SK-N-SH treated with all-trans-retinoic acid at 6 μM for 48 hours (cell line): Measurements from ENCODE around the gene NINL.

ENCODE experiments used
- BACH2 ChIP-seq: fragments of 250-450 bp; sonication (Bioruptor Pico); IDR thresholded peaks from 2 replicates; pipeline ENCODE4 v1.9.0; 2021; ENCODE audit warnings: mild to moderate bottlenecking, borderline replicate concordance
- CSDC2 ChIP-seq: fragments of 250-450 bp; sonication (Bioruptor Pico); IDR thresholded peaks from 2 replicates; pipeline ENCODE4 v1.5.0; 2020; ENCODE audit warnings: mild to moderate bottlenecking, moderate library complexity
- TCF4 ChIP-seq: fragments of 250-450 bp; sonication (Bioruptor Pico); IDR thresholded peaks from 2 replicates; pipeline ENCODE4 v1.8.0; 2021; ENCODE audit warnings: mild to moderate bottlenecking, moderate library complexity, borderline replicate concordance
- ZNF565 ChIP-seq: fragments of 450-650 bp; formaldehyde crosslinking; conservative IDR thresholded peaks from 2 replicates; pipeline ENCODE4 v1.5.0; 2020; ENCODE audit warnings: low read depth, mild to moderate bottlenecking, moderate library complexity
- ZNF8 ChIP-seq: fragments of 450-650 bp; formaldehyde crosslinking; IDR thresholded peaks from 2 replicates; pipeline ENCODE4 v1.5.0; 2020; ENCODE audit warnings: mild to moderate bottlenecking, moderate library complexity
- TF ChIP-seq, protein P1 (sequence below): fragments of 250-450 bp; sonication (Bioruptor Pico); IDR thresholded peaks from 2 replicates; pipeline ENCODE4 v1.8.0; 2020; ENCODE audit warnings: mild to moderate bottlenecking, moderate library complexity, borderline replicate concordance
- TF ChIP-seq, protein P2 (sequence below): fragments of 250-450 bp; sonication (Bioruptor Pico); IDR thresholded peaks from 2 replicates; pipeline ENCODE4 v1.5.1; 2020; ENCODE audit warnings: low read depth, mild to moderate bottlenecking, moderate library complexity
- TF ChIP-seq, protein P3 (sequence below): fragments of 250-450 bp; sonication (Bioruptor Pico); IDR thresholded peaks from 2 replicates; pipeline ENCODE4 v1.5.0; 2020; ENCODE audit warnings: mild to moderate bottlenecking, moderate library complexity

DNA sequence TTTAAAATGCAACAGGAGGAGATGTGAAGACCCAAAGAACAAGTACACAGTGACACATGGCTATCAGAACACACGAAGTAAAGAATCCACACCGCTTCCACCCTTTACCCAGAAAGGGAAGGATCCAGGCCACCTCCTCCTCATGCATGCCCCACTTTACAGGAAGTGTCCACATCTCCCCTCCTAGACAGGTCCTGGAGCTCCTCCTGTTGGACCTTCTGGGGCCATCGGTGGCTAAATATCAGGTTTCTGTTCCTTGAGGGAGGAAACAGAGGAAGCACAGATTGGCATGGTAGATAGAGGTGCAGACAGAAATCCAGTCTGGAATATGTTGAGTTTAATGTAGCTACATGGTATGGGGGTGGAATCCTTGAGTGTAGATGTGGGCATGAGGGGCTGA, 10.9 kb downstream of the NINL start:
- TF ChIP-seq ZNF8 (CRISPR knock-in tag) (no peak), ZNF565 (no peak), CSDC2 (CRISPR knock-in tag) (no peak), TCF4 (CRISPR knock-in tag) (no peak), BACH2 (CRISPR knock-in tag) (no peak)
- TF ChIP-seq, protein P1, sequence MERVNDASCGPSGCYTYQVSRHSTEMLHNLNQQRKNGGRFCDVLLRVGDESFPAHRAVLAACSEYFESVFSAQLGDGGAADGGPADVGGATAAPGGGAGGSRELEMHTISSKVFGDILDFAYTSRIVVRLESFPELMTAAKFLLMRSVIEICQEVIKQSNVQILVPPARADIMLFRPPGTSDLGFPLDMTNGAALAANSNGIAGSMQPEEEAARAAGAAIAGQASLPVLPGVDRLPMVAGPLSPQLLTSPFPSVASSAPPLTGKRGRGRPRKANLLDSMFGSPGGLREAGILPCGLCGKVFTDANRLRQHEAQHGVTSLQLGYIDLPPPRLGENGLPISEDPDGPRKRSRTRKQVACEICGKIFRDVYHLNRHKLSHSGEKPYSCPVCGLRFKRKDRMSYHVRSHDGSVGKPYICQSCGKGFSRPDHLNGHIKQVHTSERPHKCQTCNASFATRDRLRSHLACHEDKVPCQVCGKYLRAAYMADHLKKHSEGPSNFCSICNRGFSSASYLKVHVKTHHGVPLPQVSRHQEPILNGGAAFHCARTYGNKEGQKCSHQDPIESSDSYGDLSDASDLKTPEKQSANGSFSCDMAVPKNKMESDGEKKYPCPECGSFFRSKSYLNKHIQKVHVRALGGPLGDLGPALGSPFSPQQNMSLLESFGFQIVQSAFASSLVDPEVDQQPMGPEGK = no peak
- TF ChIP-seq, protein P2, sequence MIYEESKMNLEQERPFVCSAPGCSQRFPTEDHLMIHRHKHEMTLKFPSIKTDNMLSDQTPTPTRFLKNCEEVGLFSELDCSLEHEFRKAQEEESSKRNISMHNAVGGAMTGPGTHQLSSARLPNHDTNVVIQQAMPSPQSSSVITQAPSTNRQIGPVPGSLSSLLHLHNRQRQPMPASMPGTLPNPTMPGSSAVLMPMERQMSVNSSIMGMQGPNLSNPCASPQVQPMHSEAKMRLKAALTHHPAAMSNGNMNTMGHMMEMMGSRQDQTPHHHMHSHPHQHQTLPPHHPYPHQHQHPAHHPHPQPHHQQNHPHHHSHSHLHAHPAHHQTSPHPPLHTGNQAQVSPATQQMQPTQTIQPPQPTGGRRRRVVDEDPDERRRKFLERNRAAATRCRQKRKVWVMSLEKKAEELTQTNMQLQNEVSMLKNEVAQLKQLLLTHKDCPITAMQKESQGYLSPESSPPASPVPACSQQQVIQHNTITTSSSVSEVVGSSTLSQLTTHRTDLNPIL = no peak
- TF ChIP-seq, protein P3, sequence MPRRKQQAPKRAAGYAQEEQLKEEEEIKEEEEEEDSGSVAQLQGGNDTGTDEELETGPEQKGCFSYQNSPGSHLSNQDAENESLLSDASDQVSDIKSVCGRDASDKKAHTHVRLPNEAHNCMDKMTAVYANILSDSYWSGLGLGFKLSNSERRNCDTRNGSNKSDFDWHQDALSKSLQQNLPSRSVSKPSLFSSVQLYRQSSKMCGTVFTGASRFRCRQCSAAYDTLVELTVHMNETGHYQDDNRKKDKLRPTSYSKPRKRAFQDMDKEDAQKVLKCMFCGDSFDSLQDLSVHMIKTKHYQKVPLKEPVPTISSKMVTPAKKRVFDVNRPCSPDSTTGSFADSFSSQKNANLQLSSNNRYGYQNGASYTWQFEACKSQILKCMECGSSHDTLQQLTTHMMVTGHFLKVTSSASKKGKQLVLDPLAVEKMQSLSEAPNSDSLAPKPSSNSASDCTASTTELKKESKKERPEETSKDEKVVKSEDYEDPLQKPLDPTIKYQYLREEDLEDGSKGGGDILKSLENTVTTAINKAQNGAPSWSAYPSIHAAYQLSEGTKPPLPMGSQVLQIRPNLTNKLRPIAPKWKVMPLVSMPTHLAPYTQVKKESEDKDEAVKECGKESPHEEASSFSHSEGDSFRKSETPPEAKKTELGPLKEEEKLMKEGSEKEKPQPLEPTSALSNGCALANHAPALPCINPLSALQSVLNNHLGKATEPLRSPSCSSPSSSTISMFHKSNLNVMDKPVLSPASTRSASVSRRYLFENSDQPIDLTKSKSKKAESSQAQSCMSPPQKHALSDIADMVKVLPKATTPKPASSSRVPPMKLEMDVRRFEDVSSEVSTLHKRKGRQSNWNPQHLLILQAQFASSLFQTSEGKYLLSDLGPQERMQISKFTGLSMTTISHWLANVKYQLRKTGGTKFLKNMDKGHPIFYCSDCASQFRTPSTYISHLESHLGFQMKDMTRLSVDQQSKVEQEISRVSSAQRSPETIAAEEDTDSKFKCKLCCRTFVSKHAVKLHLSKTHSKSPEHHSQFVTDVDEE (CRISPR knock-in tag) = no peak
